ENCODE measurements around the gene HK1. TPM values are rescaled to one million over a fixed set of nuclear protein-coding genes. Genes with fewer than 3 reads are reported as not detected.
"Not testable (repeated sequence)": the region's sequence is repeated elsewhere in the genome, so short reads cannot be mapped to it uniquely, and the experiment has no call there.

Gene HK1
- total RNA-seq, 2 donors from 2014 or later, result 73.3 to 83.3 TPM

DNA sequence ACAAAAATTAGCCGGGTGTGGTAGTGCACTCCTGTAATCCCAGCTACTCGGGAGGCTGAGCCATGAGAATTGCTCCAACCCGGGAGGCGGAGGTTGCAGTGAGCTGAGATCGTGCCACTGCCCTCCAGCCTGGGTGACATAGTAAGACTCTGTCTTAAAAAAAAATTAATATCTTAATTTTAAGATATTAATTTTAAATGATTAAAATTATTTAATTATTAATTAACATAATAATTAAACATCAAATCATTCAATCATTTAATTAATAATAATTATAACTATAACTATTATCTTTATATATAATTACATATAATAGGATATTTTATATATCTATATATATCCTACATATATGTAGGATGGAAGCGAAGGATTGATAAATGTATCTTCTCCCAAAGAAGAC, 1.8 kb upstream of the HK1 start:
- H3K27ac ChIP-seq, result no peak overlapping the region

DNA sequence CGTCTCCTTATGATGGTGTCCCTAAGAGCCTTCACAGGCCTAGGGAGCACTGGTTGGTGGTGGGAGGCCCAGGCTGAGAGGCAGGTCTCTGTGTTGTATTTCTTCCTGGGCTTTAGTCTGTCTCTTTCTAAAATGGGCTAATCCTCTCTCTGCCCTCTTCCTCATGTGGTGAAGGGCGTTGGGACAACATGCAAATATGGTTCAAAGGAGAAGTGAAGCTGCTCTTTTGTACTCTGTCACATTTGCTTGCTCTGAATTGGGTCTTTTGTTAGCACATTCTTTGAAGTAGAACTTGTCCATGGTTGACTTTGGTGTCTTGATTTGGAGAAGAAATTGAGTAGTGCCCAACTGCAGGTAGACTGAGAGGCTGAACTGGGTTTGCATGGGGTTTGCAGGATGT, 814 bp downstream of the HK1 start:
- Histone ChIP-seq H3K27ac (no peak overlapping the region), H3K9me3 (no peaks in the 10 kb centered on the region), H3K4me1 (no peaks in the 10 kb centered on the region), H3K27me3 (no peaks in the 10 kb centered on the region), H3K36me3 (no peaks in the 10 kb centered on the region), H3K9ac (ENCODE audit: low read depth in 2 of 2, low read length in 2 of 2) (no peak overlapping the region), H3K4me3 (no peak overlapping the region)
- intact Hi-C loops (cut with DNase I), result no loop called here
- TF ChIP-seq, protein P1, sequence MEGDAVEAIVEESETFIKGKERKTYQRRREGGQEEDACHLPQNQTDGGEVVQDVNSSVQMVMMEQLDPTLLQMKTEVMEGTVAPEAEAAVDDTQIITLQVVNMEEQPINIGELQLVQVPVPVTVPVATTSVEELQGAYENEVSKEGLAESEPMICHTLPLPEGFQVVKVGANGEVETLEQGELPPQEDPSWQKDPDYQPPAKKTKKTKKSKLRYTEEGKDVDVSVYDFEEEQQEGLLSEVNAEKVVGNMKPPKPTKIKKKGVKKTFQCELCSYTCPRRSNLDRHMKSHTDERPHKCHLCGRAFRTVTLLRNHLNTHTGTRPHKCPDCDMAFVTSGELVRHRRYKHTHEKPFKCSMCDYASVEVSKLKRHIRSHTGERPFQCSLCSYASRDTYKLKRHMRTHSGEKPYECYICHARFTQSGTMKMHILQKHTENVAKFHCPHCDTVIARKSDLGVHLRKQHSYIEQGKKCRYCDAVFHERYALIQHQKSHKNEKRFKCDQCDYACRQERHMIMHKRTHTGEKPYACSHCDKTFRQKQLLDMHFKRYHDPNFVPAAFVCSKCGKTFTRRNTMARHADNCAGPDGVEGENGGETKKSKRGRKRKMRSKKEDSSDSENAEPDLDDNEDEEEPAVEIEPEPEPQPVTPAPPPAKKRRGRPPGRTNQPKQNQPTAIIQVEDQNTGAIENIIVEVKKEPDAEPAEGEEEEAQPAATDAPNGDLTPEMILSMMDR (IDR thresholded peaks at IDR 0.05), result no peak
- no peak for DNase-seq

More for the DNA sequence above, 1.8 kb upstream of the HK1 start:
- Histone ChIP-seq H3K9me3 (no peaks in the 10 kb centered on the region), H3K27me3 (no peaks in the 10 kb centered on the region), H3K36me3 (no peaks in the 10 kb centered on the region), H3K9ac (ENCODE audit: low read depth in 2 of 2, low read length in 2 of 2) (no peak overlapping the region), H3K4me3 (no peak overlapping the region), H3K4me1 (no peaks in the 10 kb centered on the region)
- DNase-seq, result no peak
- intact Hi-C loops (cut with DNase I), result no loop called here
- TF ChIP-seq, protein P1 (IDR thresholded peaks at IDR 0.05), result no peak

DNA sequence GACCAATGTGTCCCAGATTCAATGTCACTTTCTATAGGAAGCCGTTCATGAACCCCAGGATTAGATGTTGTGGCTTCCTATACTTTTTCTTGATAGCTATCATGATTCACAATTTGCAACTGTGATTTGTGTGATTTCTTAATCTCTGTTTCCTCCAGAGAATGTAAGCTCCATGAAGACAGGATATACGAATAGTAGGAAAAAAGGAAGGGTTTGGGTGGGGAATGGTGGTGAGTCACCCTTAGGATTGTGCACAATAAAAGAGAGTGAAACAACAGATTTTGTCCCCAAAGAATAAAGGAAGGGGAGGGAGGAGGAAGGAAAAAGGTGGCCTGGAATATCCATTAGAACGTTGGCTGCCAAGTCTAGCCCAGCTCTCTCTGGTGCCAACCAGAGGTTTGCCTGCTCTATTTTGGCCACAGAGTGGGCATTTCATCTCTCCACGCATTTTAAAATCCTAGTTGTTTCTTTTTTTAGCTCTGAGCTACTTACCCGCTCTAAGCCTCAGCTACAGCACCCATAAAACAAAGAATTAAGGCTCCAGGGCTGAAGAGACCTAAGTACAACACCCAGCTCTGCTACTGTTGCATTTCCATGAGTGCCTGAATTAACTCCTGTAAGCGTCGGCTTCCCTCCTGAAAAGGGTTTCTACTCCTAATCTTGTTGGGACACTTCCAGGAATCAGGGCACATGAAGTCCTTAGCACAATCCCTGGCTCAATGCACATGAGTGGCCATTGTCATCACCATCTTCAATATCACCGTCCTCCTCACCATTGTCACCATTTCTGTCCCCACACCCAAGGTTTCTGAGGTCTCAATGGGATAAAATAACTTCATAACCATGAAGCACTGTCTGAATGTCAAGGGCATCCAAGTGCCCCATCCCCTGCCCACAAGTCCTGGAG, 3.5 kb downstream of the HK1 start:
- TF ChIP-seq, protein P1 (IDR thresholded peaks at IDR 0.05), result no peak
- Histone ChIP-seq H3K27ac (no peak overlapping the region), H3K9ac (ENCODE audit: low read depth in 2 of 2, low read length in 2 of 2) (no peak overlapping the region), H3K4me1 (no peaks in the 10 kb centered on the region), H3K9me3 (no peaks in the 10 kb centered on the region), H3K4me3 (no peak overlapping the region), H3K36me3 (no peaks in the 10 kb centered on the region), H3K27me3 (no peaks in the 10 kb centered on the region)
- intact Hi-C loops (cut with DNase I), result no loop called here
- DNase-seq, result no peak

DNA sequence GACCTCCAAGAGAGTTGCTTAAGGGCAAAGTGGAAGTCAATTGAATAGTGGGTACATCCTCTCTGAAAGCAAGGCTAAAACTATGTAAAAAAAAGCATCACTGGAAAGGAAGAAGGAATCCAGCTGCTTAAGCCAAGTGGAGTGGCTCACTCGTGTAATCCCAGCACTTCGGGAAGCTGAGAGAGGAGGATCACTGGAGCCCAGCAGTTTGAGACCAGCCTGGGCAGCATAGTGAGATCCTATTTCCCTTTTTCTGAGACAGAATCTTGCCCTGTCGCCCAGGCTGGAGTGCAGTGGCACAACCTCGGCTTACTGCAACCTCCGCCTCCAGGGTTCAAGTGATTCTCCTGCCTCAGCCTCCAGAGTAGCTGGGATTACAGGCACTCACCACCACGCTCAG, 6.1 kb downstream of the HK1 start:
- H3K9me3 ChIP-seq; H3K4me3 ChIP-seq; DNase-seq; H3K27ac ChIP-seq; H3K9ac ChIP-seq (ENCODE audit: low read depth in 2 of 2, low read length in 2 of 2); H3K36me3 ChIP-seq; H3K4me1 ChIP-seq; intact Hi-C loops (cut with DNase I); H3K27me3 ChIP-seq: not testable (repeated sequence)

DNA sequence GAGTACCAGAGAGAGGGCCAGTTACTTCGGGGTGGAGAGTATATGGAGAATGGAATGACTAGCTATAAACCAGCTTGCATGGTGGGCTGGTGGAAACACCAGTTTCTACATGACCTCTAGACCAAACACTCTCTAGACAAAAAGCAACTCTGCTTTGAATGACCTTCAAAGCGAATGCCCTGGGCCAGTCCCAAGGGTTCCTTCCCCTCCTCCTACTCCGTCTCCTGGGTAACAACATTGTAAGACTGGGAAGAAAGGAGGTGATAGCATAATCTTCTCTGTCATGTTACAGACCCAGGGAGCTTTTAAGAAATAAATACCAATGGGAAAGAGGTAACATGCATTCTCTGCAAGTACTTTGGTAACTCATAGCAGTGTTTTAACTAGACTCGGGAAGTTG, 7.4 kb downstream of the HK1 start:
- intact Hi-C loops (cut with DNase I), result no loop called here
- DNase-seq, result no peak
- Histone ChIP-seq H3K4me3 (no peak overlapping the region), H3K4me1 (no peaks in the 10 kb centered on the region), H3K9ac (ENCODE audit: low read depth in 2 of 2, low read length in 2 of 2) (no peak overlapping the region), H3K9me3 (no peaks in the 10 kb centered on the region), H3K27me3 (no peaks in the 10 kb centered on the region), H3K27ac (no peak overlapping the region), H3K36me3 (no peaks in the 10 kb centered on the region)
- TF ChIP-seq, protein P1 (IDR thresholded peaks at IDR 0.05), result no peak

DNA sequence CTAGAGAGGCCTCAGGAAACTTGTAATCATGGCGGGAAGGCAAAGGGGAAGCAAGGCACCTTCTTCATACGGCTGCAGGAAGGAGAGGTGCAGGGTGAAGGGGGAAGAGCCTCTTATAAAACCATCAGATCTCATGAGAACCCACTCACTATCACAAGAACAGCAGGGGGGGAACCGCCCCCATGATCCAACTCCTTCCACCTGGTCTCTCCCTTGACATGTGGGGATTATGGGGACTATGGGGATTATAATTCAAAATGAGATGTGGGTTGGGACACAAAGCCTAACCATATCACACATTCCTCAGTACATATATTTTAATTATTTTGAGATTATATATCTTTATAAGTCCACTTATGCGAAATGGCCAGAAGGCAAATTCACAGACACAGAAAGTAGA, 8.9 kb downstream of the HK1 start:
- no peaks in the 10 kb centered on the region for H3K9me3 ChIP-seq
- H3K36me3 ChIP-seq, result no peaks in the 10 kb centered on the region
- no peak overlapping the region for H3K27ac ChIP-seq
- TF ChIP-seq, protein P1 (IDR thresholded peaks at IDR 0.05), result no peak
- DNase-seq, result no peak
- H3K9ac ChIP-seq (ENCODE audit: low read depth in 2 of 2, low read length in 2 of 2), result no peak overlapping the region
- H3K4me1 ChIP-seq, result no peaks in the 10 kb centered on the region
- H3K27me3 ChIP-seq, result no peaks in the 10 kb centered on the region
- intact Hi-C loops (cut with DNase I), result no loop called here
- H3K4me3 ChIP-seq, result no peak overlapping the region
